ES-I3 (cell line): ENCODE results near the gene ABCA3.
"Not testable (repeated sequence)": the region's sequence is repeated elsewhere in the genome, so short reads cannot be mapped to it uniquely, and the experiment has no call there.

Experiments
- H3K36me3 ChIP-seq: 2 replicates; pipeline ENCODE4 v1.6.1; 2013; ENCODE audit warnings: mild to moderate bottlenecking, low read length, control low read depth, moderate library complexity; ENCODE audit not compliant: insufficient read depth
- H3K4me1 ChIP-seq: 2 replicates; pipeline ENCODE4 v1.6.1; 2013; ENCODE audit warnings: mild to moderate bottlenecking, control low read depth, low read length; ENCODE audit not compliant: insufficient read depth
- H3K9ac ChIP-seq: 2 replicates; pipeline ENCODE4 v1.6.1; 2013; ENCODE audit warnings: low read depth, mild to moderate bottlenecking, low read length, moderate library complexity
- H3K9me3 ChIP-seq: 2 replicates; pipeline ENCODE4 v1.6.1; 2013; ENCODE audit warnings: mild to moderate bottlenecking, low read length, moderate library complexity; ENCODE audit not compliant: control insufficient read depth, insufficient read depth

Gene ABCA3

GRCh38 chr16:2273484-2273883, 67.0 kb downstream of the ABCA3 start:
- H3K9ac ChIP-seq: no peak overlapping the region
- H3K36me3 ChIP-seq: no peaks in the 10 kb centered on the region
- H3K9me3 ChIP-seq: no peaks in the 10 kb centered on the region
- peaks cover 3% of the 10 kb centered on the region; the same call in 1 of the 2 replicates for H3K4me1 ChIP-seq

- no peaks in the 10 kb centered on the region for H3K9me3 ChIP-seq
- no peak overlapping the region for H3K9ac ChIP-seq
- H3K4me1 ChIP-seq: peaks cover 3% of the 10 kb centered on the region; the same call in 1 of the 2 replicates
- no peaks in the 10 kb centered on the region for H3K36me3 ChIP-seq
Measured at GRCh38 chr16:2271848-2272461, 68.6 kb downstream of the ABCA3 start.

GRCh38 chr16:2270588-2271470, 69.7 kb downstream of the ABCA3 start:
- Histone ChIP-seq H3K9ac (no peak overlapping the region), H3K36me3 (no peaks in the 10 kb centered on the region), H3K9me3 (no peaks in the 10 kb centered on the region), H3K4me1 (peaks cover 3% of the 10 kb centered on the region; the same call in 1 of the 2 replicates)

GRCh38 chr16:2270070-2270462, 70.5 kb downstream of the ABCA3 start:
- Histone ChIP-seq H3K9me3 (no peaks in the 10 kb centered on the region), H3K36me3 (no peaks in the 10 kb centered on the region), H3K4me1 (peaks cover 3% of the 10 kb centered on the region; the same call in 1 of the 2 replicates), H3K9ac (no peak overlapping the region)

- H3K4me1 ChIP-seq: peaks cover 3% of the 10 kb centered on the region; the same call in 1 of the 2 replicates
- H3K9me3 ChIP-seq: no peaks in the 10 kb centered on the region
- peak within 1 kb of the TSS; percentile 83 for H3K9ac ChIP-seq
- peaks cover 12% of the 10 kb centered on the region; the same call in 1 of the 2 replicates for H3K36me3 ChIP-seq
Measured at GRCh38 chr16:2267913-2268666, 72.4 kb downstream of the ABCA3 start, which contains the start of gene RNPS1. TSS of gene RNPS1 (minus strand) at chr16:2268126. CDS start at chr16:2264643, 3,483 bp downstream.

- not testable (repeated sequence) for H3K9me3 ChIP-seq, H3K4me1 ChIP-seq
- H3K36me3 ChIP-seq: peaks cover 18% of the 10 kb centered on the region
- H3K9ac ChIP-seq: peak overlapping the region; percentile 83
Measured at GRCh38 chr16:2267505-2267912, 73.0 kb downstream of the ABCA3 start.

GRCh38 chr16:2266887-2267286, 73.6 kb downstream of the ABCA3 start:
- peaks cover 24% of the 10 kb centered on the region for H3K36me3 ChIP-seq
- H3K9me3 ChIP-seq: not testable (repeated sequence)

GRCh38 chr16:2263026-2263425, 77.5 kb downstream of the ABCA3 start:
- not testable (repeated sequence) for H3K9ac ChIP-seq, H3K9me3 ChIP-seq, H3K4me1 ChIP-seq
- H3K36me3 ChIP-seq: peaks cover 50% of the 10 kb centered on the region

More at GRCh38 chr16:2266887-2267286, 73.6 kb downstream of the ABCA3 start:
- not testable (repeated sequence) for H3K4me1 ChIP-seq
- peak overlapping the region; percentile 83 for H3K9ac ChIP-seq

- no peaks in the 10 kb centered on the region for H3K9me3 ChIP-seq
- H3K4me1 ChIP-seq: no peaks in the 10 kb centered on the region
- H3K9ac ChIP-seq: no peak overlapping the region
- H3K36me3 ChIP-seq: peaks cover 71% of the 10 kb centered on the region
Measured at GRCh38 chr16:2260250-2260649, 80.3 kb downstream of the ABCA3 start.

GRCh38 chr16:2258530-2258929, 82.0 kb downstream of the ABCA3 start:
- H3K9ac ChIP-seq, H3K9me3 ChIP-seq, H3K4me1 ChIP-seq: not testable (repeated sequence)
- H3K36me3 ChIP-seq: peaks cover 69% of the 10 kb centered on the region

- H3K4me1 ChIP-seq: no peaks in the 10 kb centered on the region
- H3K36me3 ChIP-seq: peaks cover 61% of the 10 kb centered on the region
- H3K9me3 ChIP-seq: no peaks in the 10 kb centered on the region
- H3K9ac ChIP-seq: no peak overlapping the region
Measured at GRCh38 chr16:2257726-2258125, 82.8 kb downstream of the ABCA3 start.

- no peaks in the 10 kb centered on the region for H3K9me3 ChIP-seq
- H3K9ac ChIP-seq: no peak overlapping the region
- H3K4me1 ChIP-seq: peaks cover 3% of the 10 kb centered on the region; the same call in 1 of the 2 replicates
- peaks cover 50% of the 10 kb centered on the region for H3K36me3 ChIP-seq
Measured at GRCh38 chr16:2256531-2257140, 83.9 kb downstream of the ABCA3 start.

GRCh38 chr16:2253293-2253692, 87.2 kb downstream of the ABCA3 start:
- H3K9ac ChIP-seq: no peak overlapping the region
- peaks cover 3% of the 10 kb centered on the region; the same call in 1 of the 2 replicates for H3K4me1 ChIP-seq
- H3K9me3 ChIP-seq: no peaks in the 10 kb centered on the region
- H3K36me3 ChIP-seq: peaks cover 29% of the 10 kb centered on the region

- Histone ChIP-seq H3K9ac (no peak overlapping the region), H3K4me1 (peaks cover 3% of the 10 kb centered on the region; the same call in 1 of the 2 replicates), H3K9me3 (no peaks in the 10 kb centered on the region), H3K36me3 (peaks cover 26% of the 10 kb centered on the region)
Measured at GRCh38 chr16:2252806-2253148, 87.8 kb downstream of the ABCA3 start.
